WERI-Rb-1 (cell line): ENCODE results near the gene U2SURP.

Experiments
- DNase-seq: peaks from one replicate; pipeline ENCODE4 v3.0.0-alpha.2; 2020
- H3K27ac ChIP-seq: fragments of 250-450 bp; sonication (Bioruptor Pico); 2 replicates; pipeline ENCODE4 v1.5.1; 2020; ENCODE audit warnings: mild to moderate bottlenecking, moderate library complexity
- H3K27me3 ChIP-seq: fragments of 250-450 bp; sonication (Bioruptor Pico); 2 replicates; pipeline ENCODE4 v1.5.1; 2021; ENCODE audit warnings: mild to moderate bottlenecking, low read depth, moderate library complexity; ENCODE audit not compliant: insufficient read depth, severe bottlenecking
- H3K36me3 ChIP-seq: fragments of 250-450 bp; sonication (Bioruptor Pico); 2 replicates; pipeline ENCODE4 v1.5.1; 2020; ENCODE audit warnings: mild to moderate bottlenecking, moderate library complexity
- H3K4me3 ChIP-seq: 2 replicates; pipeline ENCODE4 v1.5.1; 2011; ENCODE audit warnings: low read depth, mild to moderate bottlenecking, control low read depth, low read length
- H3K9me3 ChIP-seq: fragments of 250-450 bp; sonication (Bioruptor Pico); 2 replicates; pipeline ENCODE4 v1.5.1; 2021; ENCODE audit warnings: mild to moderate bottlenecking, moderate library complexity; ENCODE audit not compliant: severe bottlenecking
- CTCF ChIP-seq: IDR thresholded peaks from 2 replicates; pipeline ENCODE4 v1.5.1; 2011; ENCODE audit warnings: low read depth, mild to moderate bottlenecking, control low read depth, inconsistent platforms, low read length

U2SURP gene

GRCh38 chr3:143060906-143061305 is 59.5 kb downstream of the U2SURP start:
- Histone ChIP-seq H3K4me3 (no peak overlapping the region), H3K9me3 (no peaks in the 10 kb centered on the region), H3K27me3 (no peaks in the 10 kb centered on the region), H3K36me3 (peaks cover 14% of the 10 kb centered on the region), H3K27ac (no peak overlapping the region)
- no peak for TF ChIP-seq CTCF
- DNase-seq: no peak

- H3K27ac ChIP-seq: no peak overlapping the region
- peaks cover 3% of the 10 kb centered on the region; the same call in 1 of the 2 replicates for H3K36me3 ChIP-seq
- DNase-seq: no peak
- H3K4me3 ChIP-seq: no peak overlapping the region
- no peaks in the 10 kb centered on the region for H3K9me3 ChIP-seq
- no peak for TF ChIP-seq CTCF
- H3K27me3 ChIP-seq: no peaks in the 10 kb centered on the region
Measured at GRCh38 chr3:143063018-143063417, 61.6 kb downstream of the U2SURP start.

GRCh38 chr3:143064777-143065176 is 63.4 kb downstream of the U2SURP start:
- Histone ChIP-seq H3K27ac (no peak overlapping the region), H3K36me3 (no peaks in the 10 kb centered on the region; the same call in 1 of the 2 replicates), H3K9me3 (no peaks in the 10 kb centered on the region), H3K4me3 (no peak overlapping the region), H3K27me3 (no peaks in the 10 kb centered on the region)
- TF ChIP-seq CTCF: no peak
- no peak for DNase-seq

- TF ChIP-seq CTCF: no peak
- no peak for DNase-seq
- Histone ChIP-seq H3K27ac (no peak overlapping the region), H3K36me3 (no peaks in the 10 kb centered on the region), H3K4me3 (no peak overlapping the region), H3K9me3 (no peaks in the 10 kb centered on the region), H3K27me3 (no peaks in the 10 kb centered on the region)
Measured at GRCh38 chr3:143065364-143065763, 64.0 kb downstream of the U2SURP start.

- no peak overlapping the region for H3K4me3 ChIP-seq
- no peaks in the 10 kb centered on the region for H3K36me3 ChIP-seq
- no peaks in the 10 kb centered on the region for H3K27me3 ChIP-seq
- no peak for DNase-seq
- no peaks in the 10 kb centered on the region for H3K9me3 ChIP-seq
- TF ChIP-seq CTCF: no peak
- H3K27ac ChIP-seq: no peak overlapping the region
Measured at GRCh38 chr3:143066033-143066432, 64.7 kb downstream of the U2SURP start.

GRCh38 chr3:143067201-143067600 is 65.8 kb downstream of the U2SURP start:
- no peak for DNase-seq

More at GRCh38 chr3:143067201-143067600, 65.8 kb downstream of the U2SURP start:
- no peaks in the 10 kb centered on the region for H3K36me3 ChIP-seq
- no peak overlapping the region for H3K4me3 ChIP-seq
- H3K9me3 ChIP-seq: no peaks in the 10 kb centered on the region
- H3K27me3 ChIP-seq: no peaks in the 10 kb centered on the region
- TF ChIP-seq CTCF: no peak
- no peak overlapping the region for H3K27ac ChIP-seq
